Neural cell (in vitro differentiated cells): ENCODE measurements around the gene CD99. TPM values are rescaled to one million over a fixed set of nuclear protein-coding genes. Genes with fewer than 3 reads are reported as not detected.

Experiments
- H2AFZ ChIP-seq: fragments of 200-600, 300-800 bp; sonication (generic), shearing (Covaris generic); 2 replicates; pipeline ENCODE4 v1.6.0; 2014; ENCODE audit warnings: low read depth, mild to moderate bottlenecking, antibody characterized with exemption, low read length, moderate library complexity
- H3F3A ChIP-seq: fragments of 200-600 bp; shearing (Covaris generic); 2 replicates; pipeline ENCODE4 v1.6.1; 2016; ENCODE audit warnings: mild to moderate bottlenecking, moderate library complexity, mixed read lengths, antibody characterized with exemption, low read length; ENCODE audit not compliant: insufficient read depth, poor library complexity, severe bottlenecking
- H3K27ac ChIP-seq: fragments of 200-600, 300-800 bp; sonication (generic), shearing (Covaris generic); 2 replicates; pipeline ENCODE4 v1.5.1; 2014; ENCODE audit warnings: mild to moderate bottlenecking, low read length, moderate library complexity
- H3K27me3 ChIP-seq: fragments of 300-800, 200-600 bp; sonication (generic), shearing (Covaris generic); 2 replicates; pipeline ENCODE4 v1.6.0; 2014; ENCODE audit warnings: mild to moderate bottlenecking, low read depth, low read length, moderate library complexity; ENCODE audit not compliant: insufficient read depth
- H3K36me3 ChIP-seq: fragments of 300-800, 200-600 bp; sonication (generic), shearing (Covaris generic); 2 replicates; pipeline ENCODE4 v1.5.1; 2014; ENCODE audit warnings: mild to moderate bottlenecking, antibody characterized with exemption, low read length, moderate library complexity; ENCODE audit not compliant: insufficient read depth
- H3K4me2 ChIP-seq: fragments of 300-800, 200-600 bp; sonication (generic), shearing (Covaris generic); 2 replicates; pipeline ENCODE4 v1.6.0; 2014; ENCODE audit warnings: mild to moderate bottlenecking, low read length
- H3K4me3 ChIP-seq: fragments of 300-800, 200-600 bp; sonication (generic), shearing (Covaris generic); 2 replicates; pipeline ENCODE4 v1.5.1; 2014; ENCODE audit warnings: mild to moderate bottlenecking, low read length, moderate library complexity
- H3K79me2 ChIP-seq: fragments of 200-600 bp; shearing (Covaris generic); replicated peaks from 2 replicates; pipeline ENCODE4 v1.6.0; 2014; ENCODE audit warnings: mild to moderate bottlenecking, low read length, moderate library complexity; ENCODE audit not compliant: insufficient read depth
- H3K9ac ChIP-seq: fragments of 300-800, 200-600 bp; sonication (generic), shearing (Covaris generic); 2 replicates; pipeline ENCODE4 v1.6.1; 2016; ENCODE audit warnings: mild to moderate bottlenecking, low read length, mixed read lengths
- H3K9me2 ChIP-seq: fragments of 200-600 bp; shearing (Covaris generic); 2 replicates; pipeline ENCODE4 v1.6.1; 2016; ENCODE audit warnings: mild to moderate bottlenecking, low read length, mixed read lengths; ENCODE audit not compliant: insufficient read depth
- H3K9me3 ChIP-seq: fragments of 200-600, 300-800 bp; sonication (generic), shearing (Covaris generic); 2 replicates; pipeline ENCODE4 v1.6.1; 2016; ENCODE audit warnings: mild to moderate bottlenecking, mixed run types, low read length, moderate library complexity, mixed read lengths
- H4K20me1 ChIP-seq: fragments of 200-600 bp; shearing (Covaris generic); 2 replicates; pipeline ENCODE4 v1.6.1; 2016; ENCODE audit warnings: mild to moderate bottlenecking, mixed run types; ENCODE audit not compliant: insufficient read depth
- CTCF ChIP-seq: fragments of 450-650 bp; IDR thresholded peaks from 2 replicates; pipeline ENCODE4 v1.5.1; 2014; ENCODE audit warnings: antibody characterized with exemption, mild to moderate bottlenecking, moderate library complexity; ENCODE audit not compliant: poor library complexity, severe bottlenecking
- EP300 ChIP-seq: fragments of 450-650 bp; conservative IDR thresholded peaks from 2 replicates; pipeline ENCODE4 v1.6.1; 2014; ENCODE audit warnings: antibody characterized with exemption, mild to moderate bottlenecking, moderate library complexity; ENCODE audit not compliant: poor library complexity, severe bottlenecking
- EZH2 ChIP-seq: fragments of 200-600, 300-800 bp; shearing (Covaris generic), sonication (generic); IDR thresholded peaks from 2 replicates; pipeline ENCODE4 v1.6.1; 2014; ENCODE audit warnings: antibody characterized with exemption, low read length, borderline replicate concordance, mild to moderate bottlenecking; ENCODE audit not compliant: insufficient read depth, poor library complexity, severe bottlenecking
- MXI1 ChIP-seq: fragments of 450-650 bp; conservative IDR thresholded peaks from 2 replicates; pipeline ENCODE4 v1.6.1; 2014; ENCODE audit warnings: antibody characterized with exemption, mild to moderate bottlenecking; ENCODE audit not compliant: poor library complexity, severe bottlenecking
- POLR2AphosphoS5 ChIP-seq: IDR thresholded peaks from 2 replicates; pipeline ENCODE4 v1.6.1; 2012
- RAD21 ChIP-seq: fragments of 450-650 bp; conservative IDR thresholded peaks from 2 replicates; pipeline ENCODE4 v1.6.1; 2014; ENCODE audit warnings: antibody characterized with exemption, mild to moderate bottlenecking, moderate library complexity
- REST ChIP-seq: IDR thresholded peaks from 2 replicates; pipeline ENCODE4 v1.6.1; 2012; ENCODE audit warnings: borderline replicate concordance
- SMC3 ChIP-seq: fragments of 450-650 bp; conservative IDR thresholded peaks from 2 replicates; pipeline ENCODE4 v1.6.1; 2014; ENCODE audit warnings: antibody characterized with exemption, mild to moderate bottlenecking, moderate library complexity; ENCODE audit not compliant: poor library complexity
- TAF1 ChIP-seq: IDR thresholded peaks from 2 replicates; pipeline ENCODE4 v1.6.1; 2012; ENCODE audit warnings: low read depth
- polyA plus RNA-seq: library from polyadenylated mRNA; depleted of rRNA; stranded (reverse); fragments of >200 nt; gene quantifications from 2 replicates; pipeline ENCODE4 v1.2.3, GENCODE V29; 2014

The CD99 gene
- polyA plus RNA-seq, 1 donor from 2014 or later: 6.6 TPM

GRCh38 chrX:2698604-2699003 lies 7.5 kb downstream of the CD99 start:
- no peak overlapping the region for H2AFZ ChIP-seq
- no peak overlapping the region for H3K9ac ChIP-seq
- no peaks in the 10 kb centered on the region for H4K20me1 ChIP-seq
- H3K9me3 ChIP-seq: no peaks in the 10 kb centered on the region
- no peaks in the 10 kb centered on the region for H3K27me3 ChIP-seq
- no peak overlapping the region for H3K27ac ChIP-seq
- H3K36me3 ChIP-seq: no peaks in the 10 kb centered on the region
- H3K4me3 ChIP-seq: no peak overlapping the region
- no peaks in the 10 kb centered on the region for H3F3A ChIP-seq
- no peaks in the 10 kb centered on the region for H3K9me2 ChIP-seq
- no peak for TF ChIP-seq EZH2
- TF ChIP-seq SMC3: no peak
- no peak for TF ChIP-seq TAF1
- TF ChIP-seq RAD21: no peak
- TF ChIP-seq EP300: no peak
- TF ChIP-seq CTCF: no peak
- no peak for TF ChIP-seq MXI1
- TF ChIP-seq REST: no peak
- TF ChIP-seq POLR2AphosphoS5: no peak
- H3K79me2 ChIP-seq: peaks cover 24% of the 10 kb centered on the region
- H3K4me2 ChIP-seq: no peak overlapping the region

GRCh38 chrX:2699959-2700358 lies 8.9 kb downstream of the CD99 start:
- Histone ChIP-seq H3K9me3 (no peaks in the 10 kb centered on the region), H3K79me2 (peaks cover 16% of the 10 kb centered on the region), H4K20me1 (no peaks in the 10 kb centered on the region), H3K27me3 (no peaks in the 10 kb centered on the region), H2AFZ (no peak overlapping the region), H3K4me3 (no peak overlapping the region), H3K4me2 (no peak overlapping the region), H3K9ac (no peak overlapping the region), H3K9me2 (no peaks in the 10 kb centered on the region), H3K27ac (no peak overlapping the region), H3K36me3 (no peaks in the 10 kb centered on the region), H3F3A (no peaks in the 10 kb centered on the region)
- no peak for TF ChIP-seq RAD21
- no peak for TF ChIP-seq TAF1
- no peak for TF ChIP-seq EP300
- no peak for TF ChIP-seq EZH2
- TF ChIP-seq REST: no peak
- TF ChIP-seq POLR2AphosphoS5: no peak
- TF ChIP-seq CTCF: no peak
- no peak for TF ChIP-seq SMC3
